ENCODE measurements around the gene OPCML.

DNA sequence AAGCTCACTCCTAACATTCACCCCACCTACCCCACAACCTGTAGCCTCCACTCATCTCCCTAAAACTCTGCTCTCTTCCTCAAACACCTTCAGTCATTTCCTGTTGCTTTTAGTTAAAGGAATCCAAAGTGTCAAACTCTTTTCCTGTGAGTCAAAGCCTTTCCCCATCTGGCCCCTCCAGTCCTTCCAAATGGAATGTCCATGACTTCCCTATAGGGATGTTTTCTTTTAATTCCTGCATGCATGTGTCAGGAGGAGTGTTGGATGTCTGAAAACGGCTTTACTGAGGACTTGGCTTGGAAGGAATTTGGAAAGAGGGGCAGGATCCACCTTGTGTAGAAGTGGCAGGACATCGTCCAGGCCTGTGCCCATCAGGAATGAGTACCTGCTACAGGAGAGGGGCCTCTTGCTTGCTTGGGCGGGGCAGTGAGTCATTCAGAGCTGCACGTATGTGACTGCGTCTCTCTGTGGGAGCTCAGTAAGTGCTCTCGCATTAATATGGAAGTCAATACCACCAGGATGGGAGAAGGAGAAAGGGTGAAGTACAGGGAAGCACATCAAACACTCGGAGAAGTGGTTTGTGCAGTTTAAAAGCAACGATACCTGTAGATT lies 491.9 kb downstream of the OPCML start:
- TF ChIP-seq, protein P1, sequence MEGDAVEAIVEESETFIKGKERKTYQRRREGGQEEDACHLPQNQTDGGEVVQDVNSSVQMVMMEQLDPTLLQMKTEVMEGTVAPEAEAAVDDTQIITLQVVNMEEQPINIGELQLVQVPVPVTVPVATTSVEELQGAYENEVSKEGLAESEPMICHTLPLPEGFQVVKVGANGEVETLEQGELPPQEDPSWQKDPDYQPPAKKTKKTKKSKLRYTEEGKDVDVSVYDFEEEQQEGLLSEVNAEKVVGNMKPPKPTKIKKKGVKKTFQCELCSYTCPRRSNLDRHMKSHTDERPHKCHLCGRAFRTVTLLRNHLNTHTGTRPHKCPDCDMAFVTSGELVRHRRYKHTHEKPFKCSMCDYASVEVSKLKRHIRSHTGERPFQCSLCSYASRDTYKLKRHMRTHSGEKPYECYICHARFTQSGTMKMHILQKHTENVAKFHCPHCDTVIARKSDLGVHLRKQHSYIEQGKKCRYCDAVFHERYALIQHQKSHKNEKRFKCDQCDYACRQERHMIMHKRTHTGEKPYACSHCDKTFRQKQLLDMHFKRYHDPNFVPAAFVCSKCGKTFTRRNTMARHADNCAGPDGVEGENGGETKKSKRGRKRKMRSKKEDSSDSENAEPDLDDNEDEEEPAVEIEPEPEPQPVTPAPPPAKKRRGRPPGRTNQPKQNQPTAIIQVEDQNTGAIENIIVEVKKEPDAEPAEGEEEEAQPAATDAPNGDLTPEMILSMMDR (IDR thresholded peaks at IDR 0.05): no peak
- no peak for TF ChIP-seq POLR2A (IDR thresholded peaks at IDR 0.05)
